Vagina (tissue), 2 donors: ENCODE results near the gene TBC1D23. TPM values are rescaled to one million over a fixed set of nuclear protein-coding genes. Genes with fewer than 3 reads are reported as not detected.
"Not testable (repeated sequence)": the region's sequence is repeated elsewhere in the genome, so short reads cannot be mapped to it uniquely, and the experiment has no call there.

Experiments
- DNase-seq, 2 donors: peaks; one replicate each; pipeline ENCODE4 v3.0.0-alpha.2; 2017; ENCODE audit errors: extremely low spot score in 2 of 2
- H3K27ac ChIP-seq: fragments of 200-600 bp; sonication (generic); one replicate; pipeline ENCODE4 v1.5.1; 2019
- H3K27me3 ChIP-seq: fragments of 200-600 bp; sonication (generic); one replicate; pipeline ENCODE4 v1.5.1; 2019
- H3K36me3 ChIP-seq, 2 donors: fragments of 200-600 bp; sonication (generic); one replicate each; pipeline ENCODE4 v1.5.1; 2017 to 2019
- H3K4me1 ChIP-seq: fragments of 200-600 bp; sonication (generic); one replicate; pipeline ENCODE4 v1.5.1; 2019
- H3K4me3 ChIP-seq, 2 donors: fragments of 200-600 bp; sonication (generic); 1 replicate in 1 of 2; 2 replicates in 1 of 2; pipeline ENCODE4 v1.5.1; 2016 to 2019
- H3K9me3 ChIP-seq: fragments of 200-600 bp; sonication (generic); one replicate; pipeline ENCODE4 v1.5.1; 2019
- CTCF ChIP-seq, 3 experiments: fragments of 450-650 bp in 2 of 3; fragments of 200-600 bp in 1 of 3; sonication (generic) in 1 of 3; IDR thresholded peaks; one replicate each; pipeline ENCODE4 v1.5.1; 2017 to 2019; ENCODE audit warnings: antibody characterized with exemption in 3 of 3, mild to moderate bottlenecking in 2 of 3, moderate library complexity in 2 of 3
- POLR2A ChIP-seq, 2 donors: fragments of 450-650 bp; IDR thresholded peaks; one replicate each; pipeline ENCODE4 v1.6.1; 2017; ENCODE audit warnings: antibody characterized with exemption in 2 of 2, mild to moderate bottlenecking in 2 of 2, moderate library complexity in 2 of 2
- POLR2AphosphoS5 ChIP-seq, 2 donors: sonication (generic); formaldehyde crosslinking; IDR thresholded peaks; one replicate each; pipeline ENCODE4 v1.9.0; 2017; ENCODE audit warnings: antibody characterized with exemption in 2 of 2, mild to moderate bottlenecking in 2 of 2, low read depth in 1 of 2; ENCODE audit not compliant: insufficient read depth in 1 of 2
- intact Hi-C: fragments of 100-400 bp; cut with DNase I; formaldehyde crosslinking; loops from one replicate; pipeline ENCODE4 v1.15.1; 2023
- total RNA-seq: library from RNA; depleted of rRNA; stranded (reverse); fragments of >200 nt; gene quantifications from one replicate; pipeline ENCODE4 v1.2.3, GENCODE V29; 2016

The TBC1D23 gene
- total RNA-seq, 1 donor from 2014 or later = 56.5 TPM

- H3K36me3 ChIP-seq = peaks cover 0 to 10% of the 10 kb centered on the region in 2 donors
- intact Hi-C loops = no loop called here
- no peak for TF ChIP-seq CTCF (IDR thresholded peaks at IDR 0.05)
- no peak for TF ChIP-seq POLR2A (IDR thresholded peaks at IDR 0.05)
- TF ChIP-seq POLR2AphosphoS5 (IDR thresholded peaks at IDR 0.05; ENCODE audit: insufficient read depth in 1 of 2, low read depth in 1 of 2) = no peak
- no peaks in the 10 kb centered on the region for H3K27me3 ChIP-seq
- no peak overlapping the region for H3K4me3 ChIP-seq
- no peaks in the 10 kb centered on the region for H3K9me3 ChIP-seq
- no peaks in the 10 kb centered on the region for H3K4me1 ChIP-seq
- no peak for DNase-seq
- H3K27ac ChIP-seq = no peak overlapping the region
Observed at GRCh38 chr3:100325827-100326226, 65.0 kb downstream of the TBC1D23 start.

- H3K27ac ChIP-seq, H3K4me1 ChIP-seq, H3K27me3 ChIP-seq, intact Hi-C loops, H3K9me3 ChIP-seq, H3K4me3 ChIP-seq, H3K36me3 ChIP-seq, DNase-seq: not testable (repeated sequence)
Observed at GRCh38 chr3:100327377-100327776, 66.6 kb downstream of the TBC1D23 start.

- intact Hi-C loops = no loop called here
- Histone ChIP-seq H3K27ac (no peak overlapping the region), H3K4me3 (no peak overlapping the region), H3K36me3 (peaks cover 0 to 7% of the 10 kb centered on the region in 2 donors), H3K4me1 (peaks cover 5% of the 10 kb centered on the region), H3K27me3 (no peaks in the 10 kb centered on the region), H3K9me3 (no peaks in the 10 kb centered on the region)
- TF ChIP-seq POLR2A (IDR thresholded peaks at IDR 0.05) (no peak), POLR2AphosphoS5 (IDR thresholded peaks at IDR 0.05; ENCODE audit: insufficient read depth in 1 of 2, low read depth in 1 of 2) (no peak), CTCF (IDR thresholded peaks at IDR 0.05) (no peak)
- DNase-seq = no peak
Observed at GRCh38 chr3:100329800-100330489, 69.2 kb downstream of the TBC1D23 start.

GRCh38 chr3:100330651-100331050, 69.9 kb downstream of the TBC1D23 start:
- Histone ChIP-seq H3K4me3 (no peak overlapping the region), H3K9me3 (no peaks in the 10 kb centered on the region), H3K4me1 (peaks cover 11% of the 10 kb centered on the region), H3K27me3 (no peaks in the 10 kb centered on the region), H3K27ac (no peak overlapping the region), H3K36me3 (peaks cover 0 to 7% of the 10 kb centered on the region in 2 donors)
- no peak for TF ChIP-seq POLR2A (IDR thresholded peaks at IDR 0.05)
- TF ChIP-seq POLR2AphosphoS5 (IDR thresholded peaks at IDR 0.05; ENCODE audit: insufficient read depth in 1 of 2, low read depth in 1 of 2) = no peak
- no peak for TF ChIP-seq CTCF (IDR thresholded peaks at IDR 0.05)
- intact Hi-C loops = no loop called here
- no peak for DNase-seq

- no peak for DNase-seq
- H3K9me3 ChIP-seq = no peaks in the 10 kb centered on the region
- intact Hi-C loops = no loop called here
- peaks cover 16% of the 10 kb centered on the region for H3K4me1 ChIP-seq
- no peaks in the 10 kb centered on the region for H3K36me3 ChIP-seq
- H3K4me3 ChIP-seq = no peak overlapping the region
- no peak overlapping the region for H3K27ac ChIP-seq
- no peaks in the 10 kb centered on the region for H3K27me3 ChIP-seq
- no peak for TF ChIP-seq POLR2AphosphoS5 (IDR thresholded peaks at IDR 0.05; ENCODE audit: insufficient read depth in 1 of 2, low read depth in 1 of 2)
- no peak for TF ChIP-seq POLR2A (IDR thresholded peaks at IDR 0.05)
- TF ChIP-seq CTCF (IDR thresholded peaks at IDR 0.05) = no peak
Observed at GRCh38 chr3:100331660-100332059, 70.9 kb downstream of the TBC1D23 start.
